PC-3 (cell line): ENCODE data around the gene SULT1C4.

Experiments used
- EZH2 ChIP-seq: fragments of 300-600 bp; sonication (generic); IDR thresholded peaks from one replicate; pipeline ENCODE4 v1.6.1; 2017; ENCODE audit warnings: antibody characterized with exemption, mild to moderate bottlenecking, low read length; ENCODE audit not compliant: unreplicated experiment
- EZH2phosphoT487 ChIP-seq: fragments of 300-600 bp; sonication (generic); IDR thresholded peaks from 2 replicates; pipeline ENCODE4 v1.6.1; 2018; ENCODE audit warnings: mild to moderate bottlenecking, antibody characterized with exemption, low read length, borderline replicate concordance
- TF ChIP-seq, protein P1 (sequence below): fragments of 300-600 bp; sonication (generic); conservative IDR thresholded peaks from 2 replicates; pipeline ENCODE4 v1.5.1; 2017; ENCODE audit warnings: antibody characterized with exemption, low read depth, mild to moderate bottlenecking, low read length

- TF ChIP-seq, protein P1, sequence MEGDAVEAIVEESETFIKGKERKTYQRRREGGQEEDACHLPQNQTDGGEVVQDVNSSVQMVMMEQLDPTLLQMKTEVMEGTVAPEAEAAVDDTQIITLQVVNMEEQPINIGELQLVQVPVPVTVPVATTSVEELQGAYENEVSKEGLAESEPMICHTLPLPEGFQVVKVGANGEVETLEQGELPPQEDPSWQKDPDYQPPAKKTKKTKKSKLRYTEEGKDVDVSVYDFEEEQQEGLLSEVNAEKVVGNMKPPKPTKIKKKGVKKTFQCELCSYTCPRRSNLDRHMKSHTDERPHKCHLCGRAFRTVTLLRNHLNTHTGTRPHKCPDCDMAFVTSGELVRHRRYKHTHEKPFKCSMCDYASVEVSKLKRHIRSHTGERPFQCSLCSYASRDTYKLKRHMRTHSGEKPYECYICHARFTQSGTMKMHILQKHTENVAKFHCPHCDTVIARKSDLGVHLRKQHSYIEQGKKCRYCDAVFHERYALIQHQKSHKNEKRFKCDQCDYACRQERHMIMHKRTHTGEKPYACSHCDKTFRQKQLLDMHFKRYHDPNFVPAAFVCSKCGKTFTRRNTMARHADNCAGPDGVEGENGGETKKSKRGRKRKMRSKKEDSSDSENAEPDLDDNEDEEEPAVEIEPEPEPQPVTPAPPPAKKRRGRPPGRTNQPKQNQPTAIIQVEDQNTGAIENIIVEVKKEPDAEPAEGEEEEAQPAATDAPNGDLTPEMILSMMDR: no peak
- TF ChIP-seq EZH2phosphoT487 (no peak), EZH2 (no peak)
Measured at GRCh38 chr2:108377815-108378630, at the start of gene SULT1C4.
